RKO (cell line): ENCODE measurements around the gene BCL7A.
A peak's percentile ranks its signal among the peaks of the same experiment; 100 is the strongest.
"Not testable (repeated sequence)": the region's sequence is repeated elsewhere in the genome, so short reads cannot be mapped to it uniquely, and the experiment has no call there.

ENCODE experiments used
- DNase-seq: peaks from one replicate; pipeline ENCODE4 v3.0.0-alpha.2; 2016; ENCODE audit warnings: low spot score

BCL7A gene

DNA sequence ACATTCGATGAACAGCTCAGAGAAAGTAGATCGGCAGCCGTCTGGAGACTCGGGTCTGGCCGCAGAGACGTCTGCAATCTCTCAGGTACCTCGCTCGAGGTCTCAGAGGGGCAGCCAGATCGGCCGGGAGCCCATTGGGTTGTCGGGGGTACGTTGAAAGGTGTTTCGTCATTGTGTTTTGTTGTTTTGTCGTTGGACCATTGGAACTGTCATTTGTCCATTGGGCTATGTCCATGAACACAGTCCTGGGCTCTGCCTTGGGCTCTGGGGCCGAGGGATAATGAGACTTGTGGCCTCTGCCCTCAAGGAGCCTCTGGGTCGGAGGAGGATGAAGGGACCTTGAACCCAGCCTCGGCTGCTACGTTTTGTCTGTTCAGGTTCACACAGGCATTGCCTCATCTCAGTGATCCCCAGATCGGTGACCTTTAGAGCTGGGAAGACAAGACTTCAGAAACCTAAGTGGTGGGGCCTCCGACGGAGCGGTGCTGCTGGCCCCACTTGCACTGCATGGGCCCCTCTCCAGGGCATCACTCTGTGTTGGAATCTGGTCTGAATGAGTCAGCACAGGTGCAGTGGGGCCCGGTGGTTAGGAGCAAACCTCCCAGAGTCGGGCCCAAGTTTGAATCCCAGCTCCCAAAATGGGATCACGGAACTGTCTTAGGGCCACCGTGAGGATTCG is 33.3 kb downstream of the BCL7A start:
- no peak for DNase-seq

GRCh38 chr12:122056406-122056805 is 34.7 kb downstream of the BCL7A start:
- not testable (repeated sequence) for DNase-seq

DNA sequence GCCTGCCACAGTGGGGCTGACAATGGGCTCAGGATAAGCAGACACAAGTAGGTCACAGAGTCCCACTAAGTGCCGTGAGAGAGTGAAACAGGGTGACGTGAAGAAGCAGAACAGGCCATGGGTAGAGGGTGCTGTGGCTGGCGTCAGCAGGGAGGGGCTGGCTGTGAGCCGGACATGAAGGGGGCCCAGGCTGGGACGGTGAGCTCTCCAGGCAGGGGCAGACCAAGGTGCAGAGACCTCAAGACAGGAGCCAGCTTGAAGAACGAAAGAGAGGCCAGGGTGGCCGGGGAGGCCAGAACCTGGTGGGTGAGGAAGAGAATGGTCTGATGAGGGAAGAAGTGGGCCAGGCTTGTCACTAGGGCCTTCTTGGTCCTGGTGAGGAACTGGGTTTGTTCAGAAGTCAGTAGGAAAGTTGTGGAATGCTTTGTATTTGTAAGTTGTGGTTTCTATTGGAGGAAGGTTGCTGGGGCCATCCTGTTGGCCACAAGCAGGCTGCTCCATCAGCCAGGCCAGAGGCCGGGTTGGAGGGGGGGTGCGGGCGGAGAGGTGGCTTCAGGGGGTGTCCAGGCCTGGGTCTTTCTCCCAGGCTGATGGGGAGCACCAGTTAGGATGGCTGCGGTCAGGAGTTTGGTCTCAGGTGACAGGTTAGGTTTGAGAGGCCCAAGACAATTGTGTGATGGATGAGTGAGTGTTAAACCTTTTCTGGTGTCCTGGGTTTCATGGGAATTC is 35.5 kb downstream of the BCL7A start:
- DNase-seq = no peak

- no peak for DNase-seq
Measured at GRCh38 chr12:122057769-122058168, 36.1 kb downstream of the BCL7A start.

DNA sequence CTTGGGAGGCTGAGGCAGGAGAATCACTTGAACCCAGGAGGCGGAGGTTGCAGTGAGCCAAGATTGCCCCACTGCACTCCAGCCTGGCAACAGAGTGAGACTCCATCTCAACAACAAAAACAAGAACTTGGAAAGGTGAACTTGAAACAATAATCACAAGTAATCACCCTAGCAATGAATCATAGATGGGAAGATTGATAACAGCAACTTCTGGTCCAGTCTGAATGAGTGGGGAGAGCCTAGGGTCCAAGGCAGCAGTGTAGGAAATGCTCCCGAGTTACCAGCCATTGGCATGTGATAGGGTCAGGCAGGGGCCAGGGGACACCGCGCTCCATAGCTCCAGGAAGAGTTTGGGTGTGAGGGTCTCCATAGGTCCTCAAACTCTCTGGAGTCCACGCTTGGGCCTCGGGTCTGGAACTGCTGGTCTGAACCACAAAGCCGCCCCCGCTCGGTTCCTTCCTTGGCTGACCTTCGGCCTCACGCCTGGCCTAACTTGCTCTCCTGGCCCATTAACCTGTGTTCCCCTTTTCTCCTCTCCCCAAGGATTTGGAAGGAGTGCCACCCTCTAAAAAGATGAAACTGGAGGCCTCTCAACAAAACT is 37.0 kb downstream of the BCL7A start:
- DNase-seq = no peak

- DNase-seq = no peak
Measured at GRCh38 chr12:122059203-122059960, 37.7 kb downstream of the BCL7A start.

GRCh38 chr12:122060081-122060501 is 38.4 kb downstream of the BCL7A start:
- DNase-seq = no peak

GRCh38 chr12:122061253-122061652 is 39.6 kb downstream of the BCL7A start:
- no peak for DNase-seq

GRCh38 chr12:122062832-122063693 is 41.4 kb downstream of the BCL7A start:
- DNase-seq = no peak

GRCh38 chr12:122063694-122064024 is 42.0 kb downstream of the BCL7A start:
- no peak for DNase-seq

DNA sequence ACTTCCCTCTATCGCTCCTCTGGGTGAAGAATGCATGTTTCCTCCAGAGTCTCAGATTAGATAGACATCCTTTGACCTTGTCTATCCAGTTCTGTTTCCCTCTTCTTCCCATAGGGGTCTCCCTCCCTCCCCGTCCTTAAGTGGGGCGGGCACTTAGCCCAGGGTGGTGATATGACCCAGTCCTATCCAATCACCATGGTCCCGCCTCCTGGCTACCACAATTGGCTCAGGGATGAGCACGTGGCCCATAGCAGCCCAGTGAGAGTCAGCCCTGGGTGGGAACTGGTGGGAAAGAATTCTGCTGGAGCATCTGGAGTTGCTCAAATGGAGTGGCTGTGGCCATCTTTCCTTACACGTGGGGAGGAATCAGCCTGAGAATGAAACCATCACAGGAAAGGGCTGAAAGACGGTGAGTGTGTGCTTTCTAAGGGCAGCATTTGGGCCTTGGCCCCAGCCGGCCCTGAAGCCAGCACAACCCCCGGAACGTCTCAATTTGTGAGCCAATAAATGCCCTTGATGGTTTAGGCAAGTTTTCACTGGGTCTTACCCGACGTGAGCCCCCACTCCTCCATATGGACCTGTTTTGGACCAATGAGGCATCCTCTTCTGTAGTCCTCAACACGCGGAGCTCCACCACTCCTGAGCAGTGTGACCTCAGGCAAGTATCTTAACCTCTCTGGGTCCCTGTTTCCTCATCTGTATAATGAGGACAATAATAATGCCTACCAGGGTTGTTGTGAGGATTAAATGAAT is 42.5 kb downstream of the BCL7A start:
- peak; percentile 99 for DNase-seq

DNA sequence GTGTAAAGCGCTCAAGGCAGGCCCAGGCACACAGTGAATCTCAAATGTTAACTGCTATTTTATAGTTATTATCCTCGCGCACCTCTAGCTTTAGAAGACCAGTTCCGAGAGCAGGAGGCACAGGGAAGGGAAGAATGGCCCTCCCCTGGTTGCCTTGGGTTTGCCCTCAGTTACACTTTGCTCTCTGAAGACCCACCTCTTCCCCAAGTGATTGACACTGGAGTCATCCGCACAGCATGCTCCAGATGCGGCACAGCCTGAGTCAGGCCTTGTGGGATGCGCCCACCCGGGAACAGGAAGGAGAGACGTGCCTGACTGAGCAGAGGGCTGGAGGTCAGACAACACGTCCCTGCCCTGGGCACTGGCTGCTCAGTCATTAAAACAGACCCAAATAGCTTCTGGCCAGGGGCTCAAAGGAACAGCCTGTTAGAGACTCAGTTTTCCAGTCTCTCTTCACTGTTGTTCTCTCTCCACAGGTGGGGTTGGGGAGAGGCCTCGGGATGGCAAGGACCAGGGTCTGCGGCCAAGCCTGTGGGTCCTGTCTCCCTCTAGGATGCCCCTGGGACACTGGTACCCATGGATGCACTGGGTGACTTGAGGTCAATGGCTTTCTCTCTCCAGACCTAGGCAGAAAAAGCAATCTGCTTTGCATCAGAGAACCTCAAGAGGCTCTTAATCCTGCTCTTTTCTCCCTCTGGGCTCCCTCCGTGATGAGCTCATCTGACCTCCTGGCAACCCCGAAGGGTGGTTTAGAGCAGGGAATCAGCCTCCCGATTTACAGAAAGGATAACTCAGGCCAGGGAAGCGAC is 43.3 kb downstream of the BCL7A start:
- DNase-seq = peak; percentile 96

GRCh38 chr12:122067548-122067947 is 45.9 kb downstream of the BCL7A start:
- DNase-seq = no peak

- no peak for DNase-seq
Measured at GRCh38 chr12:122067966-122068365, 46.3 kb downstream of the BCL7A start.

- DNase-seq = peak; percentile 63
Measured at GRCh38 chr12:122072031-122072970, 50.6 kb downstream of the BCL7A start.

DNA sequence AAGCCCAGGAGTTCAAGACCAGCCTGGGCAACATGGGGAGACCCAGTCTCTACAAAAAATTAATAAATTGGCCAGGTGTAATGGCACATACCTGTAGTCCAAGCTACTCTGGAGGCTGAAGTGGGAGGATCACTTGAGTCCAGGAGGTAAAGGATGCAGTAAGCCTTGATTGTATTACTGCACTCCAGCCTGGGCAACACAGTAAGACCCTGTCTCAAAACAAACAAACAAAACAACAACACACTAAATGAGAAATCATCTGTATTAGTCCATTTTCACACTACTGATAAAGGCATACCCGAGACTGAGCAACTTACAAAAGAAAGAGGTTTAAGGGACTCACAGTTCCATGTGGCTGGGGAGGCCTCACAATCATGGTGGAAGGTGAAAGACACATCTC is 52.1 kb downstream of the BCL7A start:
- no peak for DNase-seq

GRCh38 chr12:122076743-122077495 is 55.2 kb downstream of the BCL7A start:
- no peak for DNase-seq
